Left lung (tissue), 10 donors: ENCODE data around the gene MARK4. TPM values are rescaled to one million over a fixed set of nuclear protein-coding genes. Genes with fewer than 3 reads are reported as not detected.
"Not testable (repeated sequence)": the region's sequence is repeated elsewhere in the genome, so short reads cannot be mapped to it uniquely, and the experiment has no call there.

ENCODE experiments used
- ATAC-seq: fragments of 200-7000 bp; cut with Tn5 transposase; one replicate; pipeline ENCODE4 v1.9.1; 2020; ENCODE audit warnings: moderate library complexity
- DNase-seq, 4 donors: peaks; one replicate each; pipeline ENCODE4 v3.0.0-alpha.2; 2013 to 2020
- H3K27ac ChIP-seq, 2 donors: fragments of 200-600 bp; sonication (generic) in 1 of 2; one replicate each; pipeline versions ENCODE4 v1.5.0 to v1.8.0; 2020 to 2021
- H3K27me3 ChIP-seq, 2 donors: fragments of 200-600 bp; sonication (generic) in 1 of 2; one replicate each; pipeline versions ENCODE4 v1.5.0 to v1.8.0; 2020 to 2021
- H3K36me3 ChIP-seq, 2 donors: fragments of 200-600 bp; sonication (generic) in 1 of 2; one replicate each; pipeline versions ENCODE4 v1.5.0 to v1.8.0; 2020 to 2021
- H3K4me1 ChIP-seq, 2 donors: fragments of 200-600 bp; one replicate each; pipeline ENCODE4 v1.8.0; 2021
- H3K4me3 ChIP-seq, 2 donors: fragments of 200-600 bp; sonication (generic) in 1 of 2; one replicate each; pipeline versions ENCODE4 v1.5.0 to v1.8.0; 2020 to 2021; ENCODE audit warnings: mild to moderate bottlenecking in 1 of 2
- H3K9me3 ChIP-seq, 2 donors: fragments of 200-600 bp; sonication (generic) in 1 of 2; one replicate each; pipeline versions ENCODE4 v1.5.0 to v1.8.0; 2020 to 2021
- CTCF ChIP-seq, 2 donors: fragments of 200-600 bp; sonication (generic) in 1 of 2; IDR thresholded peaks; one replicate each; pipeline versions ENCODE4 v1.5.0 to v1.8.0; 2021; ENCODE audit warnings: antibody characterized with exemption in 2 of 2
- intact Hi-C, 2 donors: fragments of 100-400 bp; cut with DNase I; formaldehyde crosslinking; loops; one replicate each; pipeline versions ENCODE4 v1.11.2 to v1.14.2; 2022
- polyA plus RNA-seq, 6 donors: library from polyadenylated mRNA; unstranded; fragments of 120-200 nt; gene quantifications; one replicate each; pipeline ENCODE4 v1.2.1, GENCODE V29; 2013; ENCODE audit not compliant: insufficient read length in 6 of 6
- total RNA-seq, 2 donors: library from RNA; stranded (reverse); fragmentation: NEBNext Ultra II Directional; extraction: Animal tissue kit (Norgen Biotek cat#: 25700); gene quantifications; one replicate each; pipeline ENCODE4 v1.2.1, GENCODE V29; 2021
- donor health status: DM: no; HTN: yes; CAD: no.
- donor health status: DM: no; HTN: no; CAD: no.

Gene MARK4
- total and polyA plus RNA-seq, 8 donors = 24.6 to 46.4 (median 37.5) TPM

- no peaks in the 10 kb centered on the region for H3K27me3 ChIP-seq
- H3K36me3 ChIP-seq = peaks cover 0 to 34% of the 10 kb centered on the region in 2 donors
- TF ChIP-seq CTCF (IDR thresholded peaks at IDR 0.05) = no peak
- DNase-seq = no peak
- H3K27ac ChIP-seq = no peak overlapping the region
- H3K4me3 ChIP-seq = no peak overlapping the region
- intact Hi-C loops = no loop called here
- no peaks in the 10 kb centered on the region for H3K4me1 ChIP-seq
- no peaks in the 10 kb centered on the region for H3K9me3 ChIP-seq
- no peak for ATAC-seq
Observed at GRCh38 chr19:45262570-45262969, 11.5 kb downstream of the MARK4 start.

GRCh38 chr19:45263013-45263412 lies 11.9 kb downstream of the MARK4 start:
- no peak overlapping the region for H3K27ac ChIP-seq
- H3K27me3 ChIP-seq = no peaks in the 10 kb centered on the region
- H3K36me3 ChIP-seq = peaks cover 0 to 39% of the 10 kb centered on the region in 2 donors
- TF ChIP-seq CTCF (IDR thresholded peaks at IDR 0.05) = no peak
- no peak overlapping the region for H3K4me3 ChIP-seq
- intact Hi-C loops = no loop called here
- ATAC-seq = no peak
- DNase-seq = no peak
- H3K4me1 ChIP-seq = no peaks in the 10 kb centered on the region
- H3K9me3 ChIP-seq = no peaks in the 10 kb centered on the region

GRCh38 chr19:45264781-45265317 lies 13.8 kb downstream of the MARK4 start:
- Histone ChIP-seq H3K9me3 (no peaks in the 10 kb centered on the region), H3K36me3 (peaks cover 0 to 47% of the 10 kb centered on the region in 2 donors), H3K27ac (no peak overlapping the region), H3K4me1 (no peaks in the 10 kb centered on the region), H3K4me3 (no peak overlapping the region), H3K27me3 (no peaks in the 10 kb centered on the region)
- no peak for TF ChIP-seq CTCF (IDR thresholded peaks at IDR 0.05)
- ATAC-seq (no peak), DNase-seq (no peak)
- intact Hi-C loops = no loop called here

GRCh38 chr19:45265375-45265774 lies 14.3 kb downstream of the MARK4 start:
- H3K4me1 ChIP-seq = no peaks in the 10 kb centered on the region
- no peak overlapping the region for H3K4me3 ChIP-seq
- intact Hi-C loops = no loop called here
- no peaks in the 10 kb centered on the region for H3K9me3 ChIP-seq
- peaks cover 0 to 52% of the 10 kb centered on the region in 2 donors for H3K36me3 ChIP-seq
- ATAC-seq = no peak
- H3K27me3 ChIP-seq = no peaks in the 10 kb centered on the region
- H3K27ac ChIP-seq = no peak overlapping the region
- no peak for TF ChIP-seq CTCF (IDR thresholded peaks at IDR 0.05)
- no peak for DNase-seq

- Histone ChIP-seq H3K4me1 (no peaks in the 10 kb centered on the region), H3K9me3 (no peaks in the 10 kb centered on the region), H3K27me3 (no peaks in the 10 kb centered on the region), H3K4me3 (no peak overlapping the region), H3K27ac (no peak overlapping the region), H3K36me3 (peaks cover 0 to 63% of the 10 kb centered on the region in 2 donors)
- DNase-seq (no peak), ATAC-seq (no peak)
- intact Hi-C loops = no loop called here
- TF ChIP-seq CTCF (IDR thresholded peaks at IDR 0.05) = no peak
Observed at GRCh38 chr19:45267296-45267695, 16.2 kb downstream of the MARK4 start.

- H3K27ac ChIP-seq, H3K4me1 ChIP-seq, H3K9me3 ChIP-seq, H3K27me3 ChIP-seq, DNase-seq, H3K4me3 ChIP-seq, ATAC-seq, intact Hi-C loops: not testable (repeated sequence)
- H3K36me3 ChIP-seq = peaks cover 0 to 85% of the 10 kb centered on the region in 2 donors
Observed at GRCh38 chr19:45269939-45270338, 18.9 kb downstream of the MARK4 start.
